ENCODE results near the gene SURF2.

SURF2 gene

GRCh38 chr9:133321411-133321935, 34.9 kb upstream of the SURF2 start:
- TF ChIP-seq YY1 (IDR thresholded peaks at IDR 0.05; ENCODE audit: low read depth) (no peak), RAD21 (IDR thresholded peaks at IDR 0.05; ENCODE audit: low read depth) (no peak), EGR1 (IDR thresholded peaks at IDR 0.05) (no peak), TCF12 (IDR thresholded peaks at IDR 0.05; ENCODE audit: low read depth) (no peak), ZBTB7A (IDR thresholded peaks at IDR 0.05; ENCODE audit: low read depth) (no peak), FOXM1 (IDR thresholded peaks at IDR 0.05; ENCODE audit: borderline replicate concordance, low read depth) (no peak), CEBPB (IDR thresholded peaks at IDR 0.05) (no peak), MAX (IDR thresholded peaks at IDR 0.05) (no peak), EP300 (IDR thresholded peaks at IDR 0.05; ENCODE audit: borderline replicate concordance) (no peak), USF1 (IDR thresholded peaks at IDR 0.05) (no peak), TEAD4 (IDR thresholded peaks at IDR 0.05) (no peak), TAF1 (IDR thresholded peaks at IDR 0.05; ENCODE audit: low read depth) (no peak), CREB1 (IDR thresholded peaks at IDR 0.05; ENCODE audit: low read depth) (no peak), NFIC (IDR thresholded peaks at IDR 0.05) (no peak), REST (IDR thresholded peaks at IDR 0.05; ENCODE audit: low read depth) (no peak)

GRCh38 chr9:133322701-133323100, 33.6 kb upstream of the SURF2 start:
- TF ChIP-seq TEAD4 (IDR thresholded peaks at IDR 0.05) (no peak), RAD21 (IDR thresholded peaks at IDR 0.05; ENCODE audit: low read depth) (no peak), REST (IDR thresholded peaks at IDR 0.05; ENCODE audit: low read depth) (no peak), TCF12 (IDR thresholded peaks at IDR 0.05; ENCODE audit: low read depth) (no peak), CEBPB (IDR thresholded peaks at IDR 0.05) (no peak), TAF1 (IDR thresholded peaks at IDR 0.05; ENCODE audit: low read depth) (no peak), CREB1 (IDR thresholded peaks at IDR 0.05; ENCODE audit: low read depth) (no peak), FOXM1 (IDR thresholded peaks at IDR 0.05; ENCODE audit: borderline replicate concordance, low read depth) (no peak), MAX (IDR thresholded peaks at IDR 0.05) (no peak), NFIC (IDR thresholded peaks at IDR 0.05) (no peak)

- no peak for TF ChIP-seq CREB1 (IDR thresholded peaks at IDR 0.05; ENCODE audit: low read depth)
- no peak for TF ChIP-seq ZBTB7A (IDR thresholded peaks at IDR 0.05; ENCODE audit: low read depth)
- TF ChIP-seq YY1 (IDR thresholded peaks at IDR 0.05; ENCODE audit: low read depth) = no peak
- TF ChIP-seq RAD21 (IDR thresholded peaks at IDR 0.05; ENCODE audit: low read depth) = no peak
- TF ChIP-seq EGR1 (IDR thresholded peaks at IDR 0.05) = no peak
- TF ChIP-seq CEBPB (IDR thresholded peaks at IDR 0.05) = no peak
Observed at GRCh38 chr9:133323211-133323610, 33.1 kb upstream of the SURF2 start.

- TF ChIP-seq TAF1 (IDR thresholded peaks at IDR 0.05; ENCODE audit: low read depth) (no peak), EP300 (IDR thresholded peaks at IDR 0.05; ENCODE audit: borderline replicate concordance) (no peak), NFIC (IDR thresholded peaks at IDR 0.05) (no peak), MAX (IDR thresholded peaks at IDR 0.05) (no peak), USF1 (IDR thresholded peaks at IDR 0.05) (no peak), REST (IDR thresholded peaks at IDR 0.05; ENCODE audit: low read depth) (no peak), TCF12 (IDR thresholded peaks at IDR 0.05; ENCODE audit: low read depth) (no peak), FOXM1 (IDR thresholded peaks at IDR 0.05; ENCODE audit: borderline replicate concordance, low read depth) (no peak), TEAD4 (IDR thresholded peaks at IDR 0.05) (no peak), EGR1 (IDR thresholded peaks at IDR 0.05) (no peak)
Observed at GRCh38 chr9:133323991-133324703, 32.2 kb upstream of the SURF2 start.

Data from Ishikawa (cell line).